Uterus (tissue), 4 donors: Measurements from ENCODE around the gene NKD2. TPM values are rescaled to one million over a fixed set of nuclear protein-coding genes. Genes with fewer than 3 reads are reported as not detected.

Experiments used
- DNase-seq, 2 donors: peaks; one replicate each; pipeline ENCODE4 v3.0.0-alpha.2; 2019 to 2020
- H3K27ac ChIP-seq, 2 donors: fragments of 200-600 bp; sonication (generic); 1 replicate in 1 of 2; 2 replicates in 1 of 2; pipeline ENCODE4 v1.5.1; 2016 to 2018
- H3K27me3 ChIP-seq, 2 donors: fragments of 200-600 bp; sonication (generic); one replicate each; pipeline ENCODE4 v1.5.1; 2018 to 2019; ENCODE audit warnings: control low read depth in 1 of 2
- H3K36me3 ChIP-seq, 2 donors: fragments of 200-600 bp; sonication (generic); one replicate each; pipeline ENCODE4 v1.5.1; 2019; ENCODE audit warnings: control low read depth in 1 of 2
- H3K4me1 ChIP-seq, 2 donors: fragments of 200-600 bp; sonication (generic); one replicate each; pipeline ENCODE4 v1.5.1; 2018 to 2019; ENCODE audit warnings: control low read depth in 1 of 2
- H3K4me3 ChIP-seq, 2 donors: fragments of 200-600 bp; sonication (generic); 1 replicate in 1 of 2; 2 replicates in 1 of 2; pipeline ENCODE4 v1.5.1; 2018 to 2019; ENCODE audit warnings: mild to moderate bottlenecking in 1 of 2
- H3K9me3 ChIP-seq, 2 donors: fragments of 200-600 bp; sonication (generic); one replicate each; pipeline ENCODE4 v1.5.1; 2019; ENCODE audit warnings: control low read depth in 1 of 2
- POLR2A ChIP-seq, 2 donors: fragments of 450-650 bp; IDR thresholded peaks; one replicate each; pipeline ENCODE4 v1.6.1; 2016; ENCODE audit warnings: antibody characterized with exemption in 2 of 2, mild to moderate bottlenecking in 1 of 2, moderate library complexity in 1 of 2
- intact Hi-C: fragments of 100-400 bp; cut with DNase I; formaldehyde crosslinking; loops from one replicate; pipeline ENCODE4 v1.15.1; 2023; ENCODE audit warnings: low total_unique reads
- total RNA-seq, 4 donors: library from RNA; depleted of rRNA in 3 of 4; stranded (reverse); fragments of >200 nt in 3 of 4; gene quantifications; one replicate each; pipeline versions ENCODE4 v1.1.0 to v1.2.4, GENCODE V29; 2014 to 2023
- TF ChIP-seq, protein P1 (sequence below), 4 experiments: fragments of 200-600 bp in 2 of 4; fragments of 450-650 bp in 2 of 4; sonication (generic) in 2 of 4; IDR thresholded peaks; one replicate each; pipeline ENCODE4 v1.5.1; 2016 to 2019; ENCODE audit warnings: antibody characterized with exemption in 4 of 4, mild to moderate bottlenecking in 2 of 4, moderate library complexity in 1 of 4
- donor health status: DM: yes; HTN: yes; CAD: no.

Gene NKD2
- total RNA-seq, 4 donors from 2014 or later = 2.5 to 11.1 TPM; not detected in 2

DNA sequence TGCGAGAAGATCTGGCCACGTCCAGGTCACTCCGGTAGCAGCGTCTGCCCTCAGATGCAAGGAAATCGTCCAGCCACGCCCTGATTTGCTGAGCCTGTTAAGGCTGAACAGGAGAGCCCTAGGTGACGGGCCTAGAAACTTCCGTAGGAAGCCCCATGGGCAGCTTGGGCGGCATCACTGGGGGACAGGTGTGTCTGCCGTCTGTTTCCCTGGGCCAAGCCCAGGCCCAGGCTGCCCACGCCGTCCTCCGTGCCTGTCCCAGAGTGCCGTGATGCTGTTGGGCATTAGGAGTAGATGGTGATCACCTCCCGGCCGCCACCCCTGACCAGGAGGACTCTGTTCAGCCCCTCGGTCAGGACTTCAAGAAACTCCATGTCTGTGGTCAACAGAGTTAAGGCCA, 43.5 kb downstream of the NKD2 start:
- DNase-seq = no peak
- Histone ChIP-seq H3K27me3 (no peaks in the 10 kb centered on the region), H3K27ac (no peak overlapping the region), H3K4me3 (no peak overlapping the region), H3K9me3 (no peaks in the 10 kb centered on the region), H3K4me1 (no peaks in the 10 kb centered on the region), H3K36me3 (no peaks in the 10 kb centered on the region)
- intact Hi-C loops = no loop called here
- TF ChIP-seq, protein P1, sequence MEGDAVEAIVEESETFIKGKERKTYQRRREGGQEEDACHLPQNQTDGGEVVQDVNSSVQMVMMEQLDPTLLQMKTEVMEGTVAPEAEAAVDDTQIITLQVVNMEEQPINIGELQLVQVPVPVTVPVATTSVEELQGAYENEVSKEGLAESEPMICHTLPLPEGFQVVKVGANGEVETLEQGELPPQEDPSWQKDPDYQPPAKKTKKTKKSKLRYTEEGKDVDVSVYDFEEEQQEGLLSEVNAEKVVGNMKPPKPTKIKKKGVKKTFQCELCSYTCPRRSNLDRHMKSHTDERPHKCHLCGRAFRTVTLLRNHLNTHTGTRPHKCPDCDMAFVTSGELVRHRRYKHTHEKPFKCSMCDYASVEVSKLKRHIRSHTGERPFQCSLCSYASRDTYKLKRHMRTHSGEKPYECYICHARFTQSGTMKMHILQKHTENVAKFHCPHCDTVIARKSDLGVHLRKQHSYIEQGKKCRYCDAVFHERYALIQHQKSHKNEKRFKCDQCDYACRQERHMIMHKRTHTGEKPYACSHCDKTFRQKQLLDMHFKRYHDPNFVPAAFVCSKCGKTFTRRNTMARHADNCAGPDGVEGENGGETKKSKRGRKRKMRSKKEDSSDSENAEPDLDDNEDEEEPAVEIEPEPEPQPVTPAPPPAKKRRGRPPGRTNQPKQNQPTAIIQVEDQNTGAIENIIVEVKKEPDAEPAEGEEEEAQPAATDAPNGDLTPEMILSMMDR (IDR thresholded peaks at IDR 0.05) = no peak
- no peak for TF ChIP-seq POLR2A (IDR thresholded peaks at IDR 0.05)

DNA sequence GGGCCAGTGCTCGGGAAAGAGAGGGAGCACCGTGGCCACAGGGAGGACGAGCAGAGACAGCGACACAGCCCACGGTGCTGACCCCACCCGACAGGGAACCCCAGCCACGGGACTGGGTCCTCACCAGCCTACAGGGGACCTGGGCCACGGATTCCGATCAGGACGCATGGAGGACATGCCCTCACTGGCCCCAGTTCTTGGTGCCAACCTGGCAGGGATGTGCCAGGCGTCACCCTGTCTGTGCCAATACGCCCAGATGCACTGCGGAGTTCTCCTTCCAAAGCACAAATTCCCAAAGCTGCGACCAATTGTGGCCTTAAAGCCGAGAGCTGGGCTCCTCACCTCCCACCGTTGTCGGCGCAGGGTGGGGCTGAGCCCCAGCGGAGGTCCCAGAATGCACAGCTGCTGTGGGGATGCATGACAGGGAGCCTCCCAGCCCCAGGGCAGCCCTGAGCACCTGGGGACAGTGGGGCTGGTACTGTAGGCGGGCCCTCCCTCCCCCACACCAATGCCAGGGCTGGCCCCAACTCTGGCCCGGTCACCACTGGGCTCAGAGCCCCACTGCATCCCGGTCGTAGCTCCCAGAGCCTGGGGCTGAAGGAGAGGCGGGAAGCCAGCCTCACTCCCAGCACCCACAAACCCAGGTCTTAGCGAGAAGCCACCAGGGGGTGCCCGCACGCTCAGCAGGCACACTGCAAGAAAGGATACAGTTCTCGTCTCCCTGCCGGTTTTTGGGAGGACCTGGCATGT, 44.2 kb downstream of the NKD2 start:
- intact Hi-C loops = no loop called here
- H3K27me3 ChIP-seq = no peaks in the 10 kb centered on the region
- no peaks in the 10 kb centered on the region for H3K36me3 ChIP-seq
- no peak for DNase-seq
- H3K27ac ChIP-seq = no peak overlapping the region
- H3K9me3 ChIP-seq = no peaks in the 10 kb centered on the region
- no peak overlapping the region for H3K4me3 ChIP-seq
- TF ChIP-seq, protein P1 (IDR thresholded peaks at IDR 0.05) = no peak
- TF ChIP-seq POLR2A (IDR thresholded peaks at IDR 0.05) = no peak
- H3K4me1 ChIP-seq = no peaks in the 10 kb centered on the region

DNA sequence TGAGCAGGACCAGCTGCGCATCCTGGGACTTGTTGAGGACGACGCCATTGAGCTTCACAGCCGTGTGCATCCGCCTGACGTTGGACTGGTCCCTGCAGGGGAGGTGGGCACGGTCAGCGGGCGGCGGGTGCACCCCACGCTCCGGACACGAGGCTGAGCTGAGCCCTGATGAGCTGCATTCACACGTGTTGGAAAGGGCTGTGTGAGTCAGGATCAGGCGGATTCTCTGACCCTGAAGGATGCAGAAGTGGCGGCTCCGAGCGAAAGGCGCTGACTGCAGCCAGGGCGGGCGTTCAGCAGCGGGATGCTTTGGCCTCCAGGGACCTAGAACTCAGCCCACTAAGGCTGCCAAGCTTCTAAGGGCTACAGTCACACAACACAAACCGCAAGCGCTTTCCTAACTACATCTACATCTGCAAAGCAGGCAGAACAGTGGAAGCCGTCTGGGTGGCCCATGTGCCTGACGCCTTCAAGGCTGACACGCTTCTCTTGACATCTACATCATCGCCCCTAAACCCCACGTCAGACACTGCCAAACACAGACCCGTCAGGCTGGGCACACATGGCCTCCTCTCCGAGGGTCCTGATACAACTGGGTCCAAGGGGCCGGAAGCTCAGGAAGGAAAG, 44.9 kb downstream of the NKD2 start:
- Histone ChIP-seq H3K4me3 (no peak overlapping the region), H3K36me3 (no peaks in the 10 kb centered on the region), H3K27ac (no peak overlapping the region), H3K4me1 (no peaks in the 10 kb centered on the region), H3K9me3 (no peaks in the 10 kb centered on the region), H3K27me3 (no peaks in the 10 kb centered on the region)
- TF ChIP-seq, protein P1 (IDR thresholded peaks at IDR 0.05) = no peak
- no peak for TF ChIP-seq POLR2A (IDR thresholded peaks at IDR 0.05)
- intact Hi-C loops = no loop called here
- no peak for DNase-seq

DNA sequence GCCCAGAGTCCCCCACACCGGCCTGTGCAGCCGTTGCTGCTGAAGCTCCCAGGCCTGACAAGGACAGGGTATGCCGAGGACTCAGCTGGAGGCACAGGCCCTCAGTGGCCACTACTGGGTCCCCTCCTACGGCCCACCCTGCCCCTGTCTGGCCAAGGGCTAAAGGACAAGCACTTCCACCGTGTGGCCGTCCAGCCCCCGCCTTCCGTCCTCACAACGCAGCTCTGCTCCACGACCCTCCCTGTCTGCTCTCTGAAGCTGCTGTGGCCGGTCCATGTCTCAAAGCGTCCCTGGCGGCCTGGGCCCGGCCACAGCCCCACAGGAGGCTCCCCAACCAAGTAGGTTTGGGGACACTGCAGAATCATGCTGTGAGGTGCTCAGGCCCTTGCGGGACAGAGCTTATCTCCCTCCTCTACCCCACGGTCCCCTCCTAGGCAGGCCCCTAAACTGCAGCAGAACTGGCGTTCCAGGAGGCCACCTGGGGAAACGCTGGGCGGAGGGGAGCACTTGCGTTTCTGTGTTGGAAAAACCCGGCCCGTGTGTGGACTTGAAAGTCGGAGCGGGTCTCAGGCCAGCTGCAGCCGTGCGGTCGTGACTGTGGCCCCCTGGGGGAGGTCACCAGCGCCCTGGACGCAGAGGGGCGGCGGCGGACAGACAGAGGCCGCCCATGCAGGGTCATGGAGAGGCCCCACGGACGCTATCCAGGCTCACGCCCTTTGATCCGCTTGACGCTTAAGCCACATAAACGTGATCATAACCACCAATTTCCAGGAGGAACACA, 45.6 kb downstream of the NKD2 start:
- Histone ChIP-seq H3K36me3 (no peaks in the 10 kb centered on the region), H3K27me3 (no peaks in the 10 kb centered on the region), H3K9me3 (no peaks in the 10 kb centered on the region), H3K27ac (no peak overlapping the region), H3K4me3 (no peak overlapping the region), H3K4me1 (no peaks in the 10 kb centered on the region)
- no peak for TF ChIP-seq POLR2A (IDR thresholded peaks at IDR 0.05)
- TF ChIP-seq, protein P1 (IDR thresholded peaks at IDR 0.05) = no peak
- DNase-seq = no peak
- intact Hi-C loops = no loop called here
